ENCODE measurements around the gene MMD. TPM values are rescaled to one million over a fixed set of nuclear protein-coding genes. Genes with fewer than 3 reads are reported as not detected.
"Not testable (repeated sequence)": the region's sequence is repeated elsewhere in the genome, so short reads cannot be mapped to it uniquely, and the experiment has no call there.

Gene MMD
- total RNA-seq, 1 experiment from 2014 or later: 26.9 TPM

GRCh38 chr17:55391244-55391757 is 30.3 kb downstream of the MMD start:
- intact Hi-C loops (cut with micrococcal nuclease; ENCODE audit: unreplicated experiment) (no loop called here), in situ Hi-C loops (cut with HindIII; ENCODE audit: low pct_unique_long_range_greater_than_20kb, low sequenced_read_pairs) (no loop called here)
- POLR2A ChIA-PET: no interaction called here
- BruUV-seq (replicated peaks): no TSS peak
- Histone ChIP-seq H3K4me1 (ENCODE audit: control insufficient read depth, insufficient read depth, low read length) (no peaks in the 10 kb centered on the region), H3K27me3 (ENCODE audit: control insufficient read depth, insufficient read depth, low read length) (no peaks in the 10 kb centered on the region), H3K9me3 (ENCODE audit: control insufficient read depth, insufficient read depth, low read depth, low read length) (no peaks in the 10 kb centered on the region), H3K4me3 (ENCODE audit: low read depth in 2 of 2, low read length in 2 of 2) (no peak overlapping the region), H3K27ac (ENCODE audit: low read length) (no peak overlapping the region), H3K36me3 (ENCODE audit: control insufficient read depth, insufficient read depth, low read length) (no peaks in the 10 kb centered on the region)
- DNase-seq (ENCODE audit: low read depth, low spot score) (no peak), ATAC-seq (no peak)
- CTCF ChIA-PET: no interaction called here
- TF ChIP-seq SIN3A (IDR thresholded peaks at IDR 0.05; ENCODE audit: borderline replicate concordance, insufficient read depth, low read depth, low read length): no peak
- TF ChIP-seq TCF7L2 (IDR thresholded peaks at IDR 0.05; ENCODE audit: low read depth, low read length): no peak
- no peak for TF ChIP-seq POLR2AphosphoS5 (IDR thresholded peaks at IDR 0.05; ENCODE audit: low read depth, low read length)
- TF ChIP-seq, protein P1, sequence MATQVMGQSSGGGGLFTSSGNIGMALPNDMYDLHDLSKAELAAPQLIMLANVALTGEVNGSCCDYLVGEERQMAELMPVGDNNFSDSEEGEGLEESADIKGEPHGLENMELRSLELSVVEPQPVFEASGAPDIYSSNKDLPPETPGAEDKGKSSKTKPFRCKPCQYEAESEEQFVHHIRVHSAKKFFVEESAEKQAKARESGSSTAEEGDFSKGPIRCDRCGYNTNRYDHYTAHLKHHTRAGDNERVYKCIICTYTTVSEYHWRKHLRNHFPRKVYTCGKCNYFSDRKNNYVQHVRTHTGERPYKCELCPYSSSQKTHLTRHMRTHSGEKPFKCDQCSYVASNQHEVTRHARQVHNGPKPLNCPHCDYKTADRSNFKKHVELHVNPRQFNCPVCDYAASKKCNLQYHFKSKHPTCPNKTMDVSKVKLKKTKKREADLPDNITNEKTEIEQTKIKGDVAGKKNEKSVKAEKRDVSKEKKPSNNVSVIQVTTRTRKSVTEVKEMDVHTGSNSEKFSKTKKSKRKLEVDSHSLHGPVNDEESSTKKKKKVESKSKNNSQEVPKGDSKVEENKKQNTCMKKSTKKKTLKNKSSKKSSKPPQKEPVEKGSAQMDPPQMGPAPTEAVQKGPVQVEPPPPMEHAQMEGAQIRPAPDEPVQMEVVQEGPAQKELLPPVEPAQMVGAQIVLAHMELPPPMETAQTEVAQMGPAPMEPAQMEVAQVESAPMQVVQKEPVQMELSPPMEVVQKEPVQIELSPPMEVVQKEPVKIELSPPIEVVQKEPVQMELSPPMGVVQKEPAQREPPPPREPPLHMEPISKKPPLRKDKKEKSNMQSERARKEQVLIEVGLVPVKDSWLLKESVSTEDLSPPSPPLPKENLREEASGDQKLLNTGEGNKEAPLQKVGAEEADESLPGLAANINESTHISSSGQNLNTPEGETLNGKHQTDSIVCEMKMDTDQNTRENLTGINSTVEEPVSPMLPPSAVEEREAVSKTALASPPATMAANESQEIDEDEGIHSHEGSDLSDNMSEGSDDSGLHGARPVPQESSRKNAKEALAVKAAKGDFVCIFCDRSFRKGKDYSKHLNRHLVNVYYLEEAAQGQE (IDR thresholded peaks at IDR 0.05; ENCODE audit: insufficient read depth in 1 of 2, low read depth in 2 of 2, low read length in 1 of 2): no peak
- TF ChIP-seq CTCF (IDR thresholded peaks at IDR 0.05): no peak

- CTCF ChIA-PET: no interaction called here
- BruUV-seq (replicated peaks): no TSS peak
- in situ Hi-C loops (cut with HindIII; ENCODE audit: low pct_unique_long_range_greater_than_20kb, low sequenced_read_pairs) (no loop called here), intact Hi-C loops (cut with micrococcal nuclease; ENCODE audit: unreplicated experiment) (no loop called here)
- no peak for TF ChIP-seq POLR2AphosphoS5 (IDR thresholded peaks at IDR 0.05; ENCODE audit: low read depth, low read length)
- H3K27me3 ChIP-seq (ENCODE audit: control insufficient read depth, insufficient read depth, low read length): no peaks in the 10 kb centered on the region
- ATAC-seq: no peak
- no peak overlapping the region for H3K27ac ChIP-seq (ENCODE audit: low read length)
- POLR2A ChIA-PET: no interaction called here
- H3K9me3 ChIP-seq (ENCODE audit: control insufficient read depth, insufficient read depth, low read depth, low read length): no peaks in the 10 kb centered on the region
- no peaks in the 10 kb centered on the region for H3K36me3 ChIP-seq (ENCODE audit: control insufficient read depth, insufficient read depth, low read length)
- no peak for DNase-seq (ENCODE audit: low read depth, low spot score)
- H3K4me1 ChIP-seq (ENCODE audit: control insufficient read depth, insufficient read depth, low read length): no peaks in the 10 kb centered on the region
- H3K4me3 ChIP-seq (ENCODE audit: low read depth in 2 of 2, low read length in 2 of 2): no peak overlapping the region
Measured at GRCh38 chr17:55390364-55390977, 31.2 kb downstream of the MMD start.

- CTCF ChIA-PET; POLR2A ChIA-PET; H3K9me3 ChIP-seq (ENCODE audit: control insufficient read depth, insufficient read depth, low read depth, low read length); H3K4me1 ChIP-seq (ENCODE audit: control insufficient read depth, insufficient read depth, low read length); H3K27me3 ChIP-seq (ENCODE audit: control insufficient read depth, insufficient read depth, low read length); intact Hi-C loops (cut with micrococcal nuclease; ENCODE audit: unreplicated experiment); H3K4me3 ChIP-seq (ENCODE audit: low read depth in 2 of 2, low read length in 2 of 2); H3K27ac ChIP-seq (ENCODE audit: low read length); H3K36me3 ChIP-seq (ENCODE audit: control insufficient read depth, insufficient read depth, low read length); BruUV-seq (replicated peaks); DNase-seq (ENCODE audit: low read depth, low spot score); in situ Hi-C loops (cut with HindIII; ENCODE audit: low pct_unique_long_range_greater_than_20kb, low sequenced_read_pairs); ATAC-seq: not testable (repeated sequence)
Measured at GRCh38 chr17:55389715-55390114, 31.9 kb downstream of the MMD start.
